ENCODE data around the gene TXLNB.
"Not testable (repeated sequence)": the region's sequence is repeated elsewhere in the genome, so short reads cannot be mapped to it uniquely, and the experiment has no call there.

Gene TXLNB

GRCh38 chr6:139231206-139231605 lies 60.6 kb downstream of the TXLNB start:
- no peak for DNase-seq

- no peak for DNase-seq
These were observed 61.4 kb downstream of the TXLNB start for GRCh38 chr6:139230391-139230840.

- not testable (repeated sequence) for DNase-seq
These were observed 63.4 kb downstream of the TXLNB start for GRCh38 chr6:139228387-139228786.

- DNase-seq, result no peak
These were observed 72.1 kb downstream of the TXLNB start for GRCh38 chr6:139219746-139220145.

GRCh38 chr6:139219271-139219729 lies 72.5 kb downstream of the TXLNB start:
- peak; percentile 88 for DNase-seq

GRCh38 chr6:139212460-139212859 lies 79.3 kb downstream of the TXLNB start:
- DNase-seq, result not testable (repeated sequence)

GRCh38 chr6:139210766-139211165 lies 81.0 kb downstream of the TXLNB start:
- not testable (repeated sequence) for DNase-seq

- DNase-seq, result no peak
These were observed 86.0 kb downstream of the TXLNB start for GRCh38 chr6:139205843-139206242.

- DNase-seq, result no peak
These were observed 86.8 kb downstream of the TXLNB start for GRCh38 chr6:139204978-139205377.

- no peak for DNase-seq
These were observed 90.4 kb downstream of the TXLNB start for GRCh38 chr6:139201378-139201777.

GRCh38 chr6:139198529-139199288 lies 93.1 kb downstream of the TXLNB start:
- DNase-seq, result no peak

GRCh38 chr6:139194740-139195139 lies 97.1 kb downstream of the TXLNB start:
- no peak for DNase-seq
